NCI-H460 (cell line): ENCODE data around the gene SRSF1. TPM values are rescaled to one million over a fixed set of nuclear protein-coding genes. Genes with fewer than 3 reads are reported as not detected.
"Not testable (repeated sequence)": the region's sequence is repeated elsewhere in the genome, so short reads cannot be mapped to it uniquely, and the experiment has no call there.

Experiments used
- DNase-seq: peaks from one replicate; pipeline ENCODE4 v3.0.0-alpha.2; 2016; ENCODE audit warnings: low read depth; ENCODE audit errors: extremely low read depth
- total RNA-seq: library from RNA; depleted of rRNA; stranded (reverse); fragments of >200 nt; shearing (Covaris generic); gene quantifications from 2 replicates; pipeline ENCODE4 v1.2.3, GENCODE V29; 2014

The SRSF1 gene
- total RNA-seq, 1 experiment from 2014 or later: 275 TPM

DNA sequence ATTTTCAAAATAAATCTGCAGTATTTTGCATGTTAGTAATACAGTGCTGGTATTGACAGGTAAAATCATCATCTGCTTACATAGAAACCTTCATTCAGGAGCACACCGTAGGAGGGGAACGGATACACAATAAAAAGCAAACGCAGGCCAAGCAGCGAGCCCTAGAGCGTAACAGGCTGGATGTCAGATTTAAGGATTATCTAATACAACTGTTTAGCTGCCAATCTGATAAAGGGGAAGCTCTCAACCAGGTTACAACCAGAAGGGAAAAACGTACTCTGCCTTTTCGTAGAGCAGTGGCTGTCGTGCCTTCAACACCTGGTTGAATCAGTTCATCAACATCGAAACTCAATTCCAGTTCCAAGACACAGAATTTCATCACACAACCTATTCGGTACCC is 35.5 kb downstream of the SRSF1 start:
- DNase-seq: no peak

DNA sequence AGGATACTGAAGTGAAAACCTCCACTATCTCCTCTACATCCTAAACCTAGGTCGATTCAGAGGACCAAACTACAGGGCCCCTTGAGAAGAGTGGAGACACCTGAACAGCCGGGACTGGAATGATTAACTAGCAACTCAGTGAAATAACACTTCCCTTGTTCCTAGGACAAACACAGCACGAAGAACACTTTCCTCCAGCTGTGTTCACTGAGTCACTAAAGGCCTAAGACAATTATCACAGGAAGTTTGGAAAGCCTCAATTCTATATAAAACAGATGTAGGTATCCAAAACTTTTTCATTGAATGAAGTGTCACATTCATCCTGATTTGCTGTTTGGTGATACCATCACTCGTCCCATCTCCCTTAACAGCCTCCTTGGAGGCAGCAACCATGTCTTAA is 36.3 kb downstream of the SRSF1 start:
- no peak for DNase-seq

DNA sequence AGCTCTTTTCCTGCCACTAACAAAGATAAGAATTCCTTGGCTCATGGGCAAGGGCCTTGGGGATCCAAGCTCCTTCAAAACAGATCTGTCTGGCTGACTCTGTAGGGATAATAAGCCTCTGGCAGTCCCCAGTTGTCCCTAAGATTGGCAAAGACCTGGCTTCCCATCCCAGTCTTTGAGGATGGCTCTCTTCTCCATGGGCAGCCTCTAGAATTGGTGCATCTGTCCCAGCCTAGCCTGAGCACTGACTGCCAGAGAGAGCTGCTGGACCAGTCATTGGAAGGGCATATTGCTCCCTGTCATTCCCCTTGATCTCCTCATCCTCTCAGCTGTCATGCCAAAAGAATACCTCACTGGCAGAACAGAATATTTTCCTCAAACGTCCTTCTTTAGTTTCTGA is 38.6 kb downstream of the SRSF1 start:
- DNase-seq: no peak

DNA sequence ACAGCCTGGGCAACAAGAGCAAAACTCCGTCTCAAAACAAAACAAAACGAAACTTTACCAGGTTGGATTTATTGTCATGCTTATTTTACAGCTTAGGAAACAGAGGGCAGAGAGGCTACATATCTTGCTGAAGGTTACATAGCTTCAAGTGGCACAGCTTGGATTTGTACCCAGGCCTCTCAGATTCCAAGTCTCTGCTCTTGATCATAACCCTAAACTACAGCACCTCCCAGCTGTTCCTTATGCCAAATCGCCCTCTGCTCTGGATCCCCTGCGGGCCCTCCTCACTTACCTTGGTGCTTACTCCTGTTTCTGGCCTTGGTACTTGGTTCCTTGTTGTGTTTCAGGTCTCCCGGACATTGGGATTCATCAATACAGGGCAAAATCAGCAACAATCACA is 40.2 kb downstream of the SRSF1 start:
- no peak for DNase-seq

DNA sequence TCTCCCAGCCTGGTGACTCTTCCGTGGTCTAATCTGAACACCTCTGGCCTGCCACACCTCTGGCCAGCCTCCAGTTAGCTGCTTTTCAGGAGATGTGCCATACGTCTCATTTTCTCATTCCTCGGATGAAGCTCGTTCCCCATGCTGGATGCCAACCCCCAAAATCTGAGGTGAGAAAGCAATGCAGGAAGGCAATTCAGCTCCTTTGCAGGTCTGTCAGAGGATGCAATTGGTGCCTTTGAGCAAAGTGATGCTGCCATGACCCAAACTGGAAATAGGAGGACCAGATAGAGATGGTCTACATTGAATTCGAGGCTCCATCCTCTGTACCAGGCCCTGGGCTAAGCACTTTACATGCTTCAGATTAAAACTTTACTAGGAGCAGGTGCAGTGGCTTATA is 40.8 kb downstream of the SRSF1 start:
- DNase-seq: no peak

DNA sequence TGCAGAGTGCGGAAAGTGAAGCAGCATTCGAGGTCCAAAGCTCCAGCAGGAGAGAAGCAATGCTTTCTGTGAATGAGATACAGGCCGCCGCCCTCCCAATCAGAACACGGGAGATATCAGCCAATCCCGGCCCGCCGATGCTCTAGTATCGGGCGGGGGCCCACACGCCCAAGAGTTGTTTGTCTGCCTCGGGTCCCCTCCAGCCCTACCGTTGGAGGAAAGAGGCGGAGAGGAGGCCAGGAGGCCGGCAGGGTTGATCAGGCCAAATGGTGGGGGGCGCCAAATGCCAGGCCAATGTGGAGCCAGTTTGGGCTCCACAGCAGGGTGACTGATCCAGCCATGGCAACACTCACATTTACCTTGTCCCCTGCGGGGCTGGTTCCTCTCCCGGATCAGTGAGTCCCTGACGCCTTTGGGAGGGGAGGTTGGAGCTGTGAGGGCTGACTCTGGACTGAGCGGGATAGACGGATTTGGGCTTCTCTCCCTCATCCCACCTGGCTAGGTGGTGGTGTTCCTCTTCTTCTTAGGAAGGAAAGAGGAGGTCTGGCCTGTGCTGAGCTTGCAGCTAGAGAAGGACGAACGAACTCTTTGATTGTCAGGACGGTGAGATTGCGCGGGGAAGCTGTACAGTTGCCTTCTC is 41.4 kb downstream of the SRSF1 start:
- no peak for DNase-seq

DNA sequence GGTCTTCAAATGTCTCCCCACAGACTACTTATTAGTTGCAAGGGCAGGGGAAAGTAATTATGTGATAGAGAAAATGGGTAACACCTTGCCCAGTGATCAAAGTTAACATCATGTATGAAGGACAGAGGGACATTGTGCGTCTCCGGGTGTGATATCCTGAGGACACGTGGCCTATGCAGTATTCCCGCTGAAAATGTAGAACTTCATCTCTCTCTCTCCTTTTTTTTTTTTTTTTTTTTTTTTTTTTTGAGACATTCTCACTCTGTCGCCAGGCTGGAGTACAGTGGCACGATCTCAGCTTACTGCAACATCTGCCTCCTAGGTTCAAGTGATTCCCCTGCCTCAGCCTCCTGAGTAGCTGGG is 43.9 kb downstream of the SRSF1 start:
- DNase-seq: no peak

DNA sequence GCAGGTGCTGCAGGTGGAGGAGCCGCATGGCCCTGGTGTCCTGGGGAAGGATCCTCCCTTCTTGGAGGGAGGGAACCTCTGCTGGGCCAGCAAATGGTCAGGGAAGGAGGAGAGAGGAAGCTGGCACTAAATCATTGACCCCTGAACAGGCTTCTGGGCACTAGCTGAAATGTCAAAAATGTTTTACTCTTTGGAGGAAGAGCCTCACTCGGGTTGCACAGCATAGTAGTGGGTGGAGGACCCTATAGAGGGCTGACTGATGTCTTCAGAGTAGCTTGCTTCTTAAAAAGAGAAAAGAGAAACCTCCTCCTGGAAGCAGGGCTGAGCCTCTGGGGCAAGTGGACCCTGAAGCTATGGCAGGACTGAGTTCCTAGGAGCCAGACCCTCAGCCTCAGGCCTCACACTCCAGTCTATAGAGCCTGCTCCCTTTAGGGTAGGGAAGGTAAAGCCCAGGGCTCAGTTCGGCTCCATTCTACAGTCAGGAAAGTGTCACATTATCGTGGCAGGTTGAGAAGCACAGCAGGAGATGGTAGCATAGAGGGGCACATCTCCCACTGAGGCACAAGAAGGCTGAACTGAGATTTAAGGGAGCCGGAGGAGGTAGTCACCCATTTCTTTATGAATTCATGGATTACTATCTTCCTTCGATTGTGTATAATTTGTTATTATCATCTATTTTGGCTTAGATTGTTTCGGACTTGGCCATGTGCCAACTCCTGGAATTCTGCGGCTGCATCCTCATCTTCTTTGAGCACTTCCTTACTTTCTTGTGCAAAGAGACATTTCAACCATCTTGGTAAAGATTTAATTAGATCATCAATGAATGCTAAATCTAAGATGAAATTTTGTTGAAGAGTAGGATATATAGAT is 44.5 kb downstream of the SRSF1 start:
- DNase-seq: no peak

DNA sequence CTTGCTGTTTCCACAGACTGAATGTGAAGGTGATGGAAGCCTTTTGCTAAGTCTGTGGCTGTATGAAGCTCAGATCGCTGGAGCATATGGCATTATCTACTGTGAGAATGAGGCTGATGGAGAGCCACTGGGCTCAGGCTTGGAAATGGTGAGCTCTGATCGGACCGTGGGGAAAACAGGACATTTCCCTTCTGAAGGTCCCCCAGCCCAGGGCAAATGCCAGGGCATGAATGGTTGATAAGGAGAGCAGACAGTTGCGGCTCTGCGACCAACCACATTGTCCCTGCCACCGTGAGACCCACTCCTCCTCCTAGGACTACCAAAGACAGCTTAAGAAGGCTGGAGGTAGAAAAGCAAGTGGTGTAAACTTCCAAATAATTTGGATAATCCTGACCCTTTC is 47.1 kb downstream of the SRSF1 start:
- DNase-seq: no peak

DNA sequence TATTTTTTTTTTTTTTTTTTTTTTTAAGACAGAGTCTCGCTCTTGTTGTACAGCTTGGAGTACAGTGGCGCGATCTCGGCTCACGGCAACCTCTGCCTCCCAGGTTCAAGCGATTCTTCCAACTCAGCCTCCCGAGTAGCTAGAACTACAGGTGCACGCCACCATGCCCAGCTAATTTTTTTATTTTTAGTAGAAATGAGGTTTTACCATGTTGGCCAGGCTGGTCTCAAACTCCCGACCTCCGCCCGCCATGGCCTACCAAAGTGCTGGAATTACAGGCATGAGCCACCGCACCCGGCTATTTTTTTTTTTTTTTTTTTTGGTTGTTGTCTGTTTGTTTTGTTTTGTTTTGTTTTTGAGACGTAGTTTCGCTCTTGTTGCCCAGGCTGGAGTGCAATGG is 48.7 kb downstream of the SRSF1 start:
- DNase-seq: not testable (repeated sequence)

DNA sequence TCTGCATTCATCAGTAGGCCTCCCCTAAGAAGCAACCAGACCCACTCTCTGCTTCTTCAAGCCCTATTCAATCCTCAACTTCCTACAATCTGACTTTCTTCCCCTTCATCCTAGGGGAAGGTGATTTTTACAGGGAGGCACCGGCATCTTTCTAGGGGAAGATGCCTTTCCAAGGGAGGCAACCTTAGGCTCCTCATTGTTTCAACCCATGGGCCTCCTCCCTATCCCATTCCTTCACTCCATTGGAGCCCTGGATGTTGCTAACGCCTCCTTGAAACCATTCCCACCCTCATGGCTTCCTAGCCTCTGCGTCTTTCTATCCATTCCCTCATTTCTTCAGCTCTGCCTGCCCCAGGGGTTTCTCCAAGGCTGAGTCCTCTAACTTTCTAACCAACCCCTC is 49.2 kb downstream of the SRSF1 start:
- DNase-seq: no peak

DNA sequence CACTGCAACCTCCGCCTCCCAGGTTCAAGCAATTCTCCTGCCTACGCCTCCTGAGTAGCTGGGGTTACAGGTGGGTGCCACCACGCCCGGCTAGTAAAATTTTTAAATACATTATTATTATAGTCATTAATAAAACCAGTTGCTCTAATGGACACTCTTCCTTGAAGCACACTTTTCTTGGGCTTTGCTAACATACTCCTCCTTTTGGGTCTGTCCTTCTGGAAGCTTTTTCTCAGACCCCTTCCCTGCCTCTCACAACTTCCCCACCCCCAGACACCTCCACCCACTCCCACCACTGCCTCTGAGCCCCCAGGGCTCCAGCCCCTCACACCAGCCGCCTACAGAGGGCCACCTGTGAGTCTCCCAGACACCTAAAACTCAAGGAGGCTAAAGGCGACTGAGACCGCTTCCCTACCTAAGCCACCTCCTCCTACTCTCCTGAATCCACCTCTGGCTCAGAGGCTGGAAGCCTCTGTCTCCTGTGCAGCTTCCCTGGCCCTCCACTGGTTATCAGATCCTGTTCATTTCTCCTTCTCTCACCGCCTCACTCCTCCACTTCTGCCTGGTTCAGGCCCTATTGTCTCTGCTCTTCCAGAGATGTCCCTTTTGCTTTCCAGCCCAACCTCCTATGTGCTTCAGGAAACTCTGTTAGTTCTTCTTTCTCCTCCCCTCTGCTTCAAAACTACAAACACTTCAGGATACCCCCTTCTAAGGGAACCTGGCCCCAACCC is 49.8 kb downstream of the SRSF1 start:
- no peak for DNase-seq

DNA sequence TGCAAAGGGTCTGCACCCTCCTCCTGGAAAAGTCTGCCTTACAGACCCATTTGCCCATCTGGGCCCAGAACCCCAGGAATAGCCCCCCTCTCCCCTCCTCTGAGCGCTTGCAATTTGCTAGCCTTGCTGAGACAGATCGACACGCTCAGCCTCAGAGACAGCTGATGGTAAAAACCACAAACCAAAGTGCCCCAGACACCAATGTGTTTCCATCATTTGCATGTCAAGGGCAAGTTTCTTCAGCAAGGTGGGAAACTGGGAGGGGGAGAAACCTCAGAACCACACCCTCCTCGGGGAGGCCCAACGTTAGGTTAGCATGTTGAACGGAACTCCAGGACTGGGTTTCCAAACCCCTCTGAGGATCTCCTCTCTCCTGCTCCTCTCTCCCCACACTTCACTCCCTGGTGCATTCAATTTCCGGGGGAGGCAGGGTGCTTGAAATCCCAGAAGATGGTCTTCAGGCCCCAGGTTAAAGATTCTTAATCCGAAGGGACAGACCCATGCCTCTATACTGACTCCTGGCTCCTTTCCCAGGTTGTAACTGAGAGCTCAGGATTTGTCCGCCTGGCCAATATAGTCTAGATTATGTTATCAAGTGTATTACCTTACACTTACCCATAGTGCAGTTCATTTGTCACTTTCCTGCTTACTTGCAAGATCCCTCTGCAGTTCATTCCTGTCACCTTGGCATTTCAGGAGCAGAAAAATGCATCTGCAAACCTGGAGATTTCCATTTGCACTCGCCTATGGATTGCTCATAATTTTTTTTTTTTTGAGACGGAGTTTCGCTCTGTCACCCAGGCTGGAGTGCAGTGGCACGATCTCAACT is 50.5 kb downstream of the SRSF1 start:
- no peak for DNase-seq

DNA sequence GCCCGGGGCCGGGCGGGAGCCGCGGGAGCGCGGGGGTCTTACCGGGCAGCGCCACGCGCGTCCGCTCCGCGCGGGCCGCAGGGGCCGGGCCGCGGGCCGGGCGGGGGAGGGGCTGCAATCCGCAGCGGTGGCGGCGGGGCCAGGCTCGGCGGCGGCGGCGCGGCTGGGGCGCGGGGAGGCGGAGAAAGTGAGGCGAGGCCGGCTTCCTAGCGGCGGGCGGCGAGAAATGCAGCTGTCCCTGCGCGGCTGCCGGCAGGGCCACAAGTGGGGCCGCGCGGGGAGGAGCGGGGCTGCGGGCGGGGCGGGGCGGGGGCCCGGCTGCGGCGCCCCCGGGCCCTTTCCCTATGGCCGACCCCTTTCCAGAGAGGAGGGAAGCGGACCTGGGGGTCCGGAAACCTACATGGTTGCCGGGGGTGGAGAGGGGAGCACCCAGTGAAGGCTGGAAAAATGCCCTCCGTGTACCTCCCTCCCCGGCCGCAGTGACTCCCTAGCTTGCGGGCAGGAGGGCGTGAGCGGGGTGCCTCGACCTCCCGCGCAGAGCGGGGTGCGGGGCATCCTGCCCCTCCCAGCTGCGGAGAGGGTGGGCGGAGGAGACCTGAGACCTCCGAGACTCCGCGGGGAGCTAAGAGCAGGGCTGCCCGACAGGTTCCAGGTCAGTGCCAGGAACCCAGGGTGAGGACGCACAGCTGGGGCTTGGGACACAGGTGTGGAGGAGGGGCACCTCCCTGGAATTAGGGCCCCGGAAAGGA is 51.7 kb downstream of the SRSF1 start, which contains the start of gene CUEDC1:
TSS of gene CUEDC1 (minus strand) at position 230 of the 749 bp plus-strand sequence. CDS start 69,848 bp downstream, outside the sequence.
- peak; percentile 61 for DNase-seq

DNA sequence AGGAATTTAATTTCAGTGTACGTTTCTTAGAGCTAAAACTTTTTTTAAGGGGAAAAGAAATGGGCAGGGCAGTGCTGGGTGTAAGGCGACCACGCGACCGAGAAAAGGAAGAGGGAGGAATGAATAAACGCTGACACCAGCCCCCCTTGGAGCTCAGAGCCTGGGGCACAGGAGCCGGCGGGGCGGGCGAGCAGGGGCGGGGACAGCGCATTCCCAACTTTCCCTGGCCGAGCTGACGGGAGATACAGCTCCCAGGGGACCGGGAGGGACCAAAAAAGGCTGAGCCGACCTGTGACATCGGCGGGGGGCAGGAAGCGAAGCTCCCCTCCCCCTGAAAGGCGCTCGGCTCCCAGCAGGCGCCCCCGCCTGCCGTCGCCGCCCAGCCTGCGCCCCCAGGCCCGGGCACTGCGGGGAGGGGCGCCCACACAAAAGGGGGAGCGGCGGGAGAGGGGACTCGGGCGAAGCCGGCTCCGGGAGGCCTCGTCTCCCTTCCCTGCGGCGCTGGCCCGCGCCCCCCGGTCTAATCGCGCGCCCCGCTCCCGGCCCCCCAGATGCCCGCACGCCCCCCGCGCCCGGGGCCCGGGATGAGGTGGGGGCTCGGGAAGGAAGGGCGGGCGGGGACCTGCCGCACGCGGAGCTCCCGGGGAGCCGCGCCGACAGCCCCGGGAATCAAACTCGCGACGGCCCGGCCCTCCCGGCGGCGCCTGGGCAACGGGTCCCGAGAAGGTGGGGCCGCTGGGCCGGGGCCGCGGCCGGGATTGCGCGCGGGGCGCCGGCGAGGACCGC is 52.5 kb downstream of the SRSF1 start:
- peak; percentile 74 for DNase-seq

DNA sequence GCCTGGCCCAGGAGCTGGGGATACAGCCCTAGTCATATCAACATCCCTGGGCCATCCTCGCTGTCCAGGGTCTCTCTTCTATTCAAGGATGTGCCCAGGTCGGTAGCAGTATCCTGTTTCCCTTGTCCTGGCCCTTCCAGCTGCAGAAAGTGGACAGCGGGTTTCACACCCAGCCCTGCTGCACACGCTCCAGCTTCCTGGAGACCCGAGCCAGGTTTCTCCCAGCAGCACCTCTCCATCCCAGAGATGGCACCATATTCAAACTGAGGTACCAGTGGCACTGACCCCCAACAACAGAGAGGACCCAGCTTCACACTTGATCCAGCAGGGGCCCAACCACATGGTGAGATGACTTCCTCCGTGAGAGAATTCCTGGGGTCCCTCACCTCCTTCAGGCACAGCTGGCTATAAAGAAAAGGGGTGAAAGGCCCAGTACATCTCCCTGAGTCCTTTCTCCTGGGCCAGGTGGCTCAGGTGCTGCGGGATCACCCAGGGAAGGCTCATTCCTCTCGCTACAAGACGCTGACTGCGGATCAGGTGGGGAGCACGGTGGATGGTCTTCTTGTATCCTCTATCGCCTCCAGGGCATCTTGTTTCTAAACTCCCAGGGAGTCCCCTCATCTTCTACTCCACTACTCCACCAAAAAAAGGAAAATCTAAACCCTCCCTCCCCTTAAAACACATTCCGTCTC is 53.2 kb downstream of the SRSF1 start:
- DNase-seq: no peak
